ENCODE results near the gene ADAMTS1.

DNA sequence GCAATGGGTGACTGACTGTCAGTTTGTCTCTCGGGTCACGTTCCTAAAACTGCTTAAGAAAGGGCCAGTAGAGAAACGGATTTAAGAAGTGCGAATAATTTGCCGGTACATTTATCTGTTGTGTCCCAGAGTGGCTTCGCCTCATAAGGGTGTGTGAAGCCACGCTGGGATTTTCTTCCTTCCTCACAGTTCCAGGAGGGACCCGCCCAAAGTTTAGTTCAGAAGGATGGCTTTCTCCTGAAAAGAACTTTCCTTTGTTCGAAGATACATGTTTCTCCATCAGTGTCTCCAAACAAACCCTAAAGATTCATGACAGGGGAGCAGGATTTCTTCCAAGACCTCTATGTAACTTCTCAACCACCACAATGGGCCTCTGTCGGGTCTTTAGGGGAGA lies 49.8 kb downstream of the ADAMTS1 start:
- TF ChIP-seq, protein P1, sequence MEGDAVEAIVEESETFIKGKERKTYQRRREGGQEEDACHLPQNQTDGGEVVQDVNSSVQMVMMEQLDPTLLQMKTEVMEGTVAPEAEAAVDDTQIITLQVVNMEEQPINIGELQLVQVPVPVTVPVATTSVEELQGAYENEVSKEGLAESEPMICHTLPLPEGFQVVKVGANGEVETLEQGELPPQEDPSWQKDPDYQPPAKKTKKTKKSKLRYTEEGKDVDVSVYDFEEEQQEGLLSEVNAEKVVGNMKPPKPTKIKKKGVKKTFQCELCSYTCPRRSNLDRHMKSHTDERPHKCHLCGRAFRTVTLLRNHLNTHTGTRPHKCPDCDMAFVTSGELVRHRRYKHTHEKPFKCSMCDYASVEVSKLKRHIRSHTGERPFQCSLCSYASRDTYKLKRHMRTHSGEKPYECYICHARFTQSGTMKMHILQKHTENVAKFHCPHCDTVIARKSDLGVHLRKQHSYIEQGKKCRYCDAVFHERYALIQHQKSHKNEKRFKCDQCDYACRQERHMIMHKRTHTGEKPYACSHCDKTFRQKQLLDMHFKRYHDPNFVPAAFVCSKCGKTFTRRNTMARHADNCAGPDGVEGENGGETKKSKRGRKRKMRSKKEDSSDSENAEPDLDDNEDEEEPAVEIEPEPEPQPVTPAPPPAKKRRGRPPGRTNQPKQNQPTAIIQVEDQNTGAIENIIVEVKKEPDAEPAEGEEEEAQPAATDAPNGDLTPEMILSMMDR (conservative IDR thresholded peaks at IDR 0.05; ENCODE audit: low read length): no peak
- no peak for TF ChIP-seq EZH2phosphoT487 (IDR thresholded peaks at IDR 0.05; ENCODE audit: borderline replicate concordance)
